ENCODE results near the gene CCNQ.

- no peak for TF ChIP-seq POLR2A (IDR thresholded peaks at IDR 0.05)
- TF ChIP-seq, protein P1, sequence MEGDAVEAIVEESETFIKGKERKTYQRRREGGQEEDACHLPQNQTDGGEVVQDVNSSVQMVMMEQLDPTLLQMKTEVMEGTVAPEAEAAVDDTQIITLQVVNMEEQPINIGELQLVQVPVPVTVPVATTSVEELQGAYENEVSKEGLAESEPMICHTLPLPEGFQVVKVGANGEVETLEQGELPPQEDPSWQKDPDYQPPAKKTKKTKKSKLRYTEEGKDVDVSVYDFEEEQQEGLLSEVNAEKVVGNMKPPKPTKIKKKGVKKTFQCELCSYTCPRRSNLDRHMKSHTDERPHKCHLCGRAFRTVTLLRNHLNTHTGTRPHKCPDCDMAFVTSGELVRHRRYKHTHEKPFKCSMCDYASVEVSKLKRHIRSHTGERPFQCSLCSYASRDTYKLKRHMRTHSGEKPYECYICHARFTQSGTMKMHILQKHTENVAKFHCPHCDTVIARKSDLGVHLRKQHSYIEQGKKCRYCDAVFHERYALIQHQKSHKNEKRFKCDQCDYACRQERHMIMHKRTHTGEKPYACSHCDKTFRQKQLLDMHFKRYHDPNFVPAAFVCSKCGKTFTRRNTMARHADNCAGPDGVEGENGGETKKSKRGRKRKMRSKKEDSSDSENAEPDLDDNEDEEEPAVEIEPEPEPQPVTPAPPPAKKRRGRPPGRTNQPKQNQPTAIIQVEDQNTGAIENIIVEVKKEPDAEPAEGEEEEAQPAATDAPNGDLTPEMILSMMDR (IDR thresholded peaks at IDR 0.05), result no peak
Measured at GRCh38 chrX:153638041-153638371, 39.1 kb upstream of the CCNQ start.
